GM12874 (cell line): ENCODE results near the gene MAP2K5.

Experiments used
- CTCF ChIP-seq: IDR thresholded peaks from 2 replicates; pipeline ENCODE4 v1.5.1; 2011; ENCODE audit warnings: low read depth, mild to moderate bottlenecking, control low read depth, low read length, moderate library complexity; ENCODE audit not compliant: insufficient read depth

Gene MAP2K5

GRCh38 chr15:67575039-67575502, 32.6 kb downstream of the MAP2K5 start:
- no peak for TF ChIP-seq CTCF

- no peak for TF ChIP-seq CTCF
Observed at GRCh38 chr15:67578020-67578600, 35.6 kb downstream of the MAP2K5 start.

GRCh38 chr15:67579164-67579563, 36.7 kb downstream of the MAP2K5 start:
- TF ChIP-seq CTCF = no peak

- no peak for TF ChIP-seq CTCF
Observed at GRCh38 chr15:67579967-67580366, 37.5 kb downstream of the MAP2K5 start.

GRCh38 chr15:67584157-67584556, 41.7 kb downstream of the MAP2K5 start:
- TF ChIP-seq CTCF = no peak

- no peak for TF ChIP-seq CTCF
Observed at GRCh38 chr15:67585681-67586080, 43.2 kb downstream of the MAP2K5 start.

- TF ChIP-seq CTCF = no peak
Observed at GRCh38 chr15:67587331-67587730, 44.8 kb downstream of the MAP2K5 start.
